ENCODE results near the gene GLTP.

GRCh38 chr12:109910969-109911348 lies 30.6 kb upstream of the GLTP start:
- TF ChIP-seq CTCF (IDR thresholded peaks at IDR 0.05 in 4 of 5, conservative IDR thresholded peaks at IDR 0.05 in 1 of 5) (no peak), POLR2A (IDR thresholded peaks at IDR 0.05) (no peak)
